HL-60 (cell line): ENCODE data around the gene IL27RA.

Source experiments
- DNase-seq, 2 experiments: peaks; one replicate each; pipeline ENCODE4 v3.0.0-alpha.2; 2010 to 2020; ENCODE audit warnings: low read depth in 1 of 2, low spot score in 1 of 2
- H3K27ac ChIP-seq: fragments of 250-450 bp; sonication (Bioruptor Pico); replicated peaks from 2 replicates; pipeline ENCODE4 v1.5.1; 2020; ENCODE audit warnings: mild to moderate bottlenecking, moderate library complexity
- H3K27me3 ChIP-seq: fragments of 250-450 bp; sonication (Bioruptor Pico); 2 replicates; pipeline ENCODE4 v1.5.1; 2021; ENCODE audit warnings: mild to moderate bottlenecking, moderate library complexity; ENCODE audit not compliant: insufficient read depth, poor library complexity, severe bottlenecking
- H3K4me3 ChIP-seq: replicated peaks from 2 replicates; pipeline ENCODE4 v1.5.1; 2011; ENCODE audit warnings: mild to moderate bottlenecking, control low read depth, low read length; ENCODE audit not compliant: insufficient read depth
- GABPA ChIP-seq: IDR thresholded peaks from 2 replicates; pipeline ENCODE4 v1.6.1; 2012; ENCODE audit warnings: low read depth
- POLR2AphosphoS5 ChIP-seq: IDR thresholded peaks from 2 replicates; pipeline ENCODE4 v1.6.1; 2012; ENCODE audit warnings: low read depth
- REST ChIP-seq: IDR thresholded peaks from 2 replicates; pipeline ENCODE4 v1.6.1; 2012; ENCODE audit warnings: low read depth; ENCODE audit not compliant: insufficient replicate concordance
- SPI1 ChIP-seq: IDR thresholded peaks from 2 replicates; pipeline ENCODE4 v1.6.1; 2012; ENCODE audit warnings: low read depth, mild to moderate bottlenecking, borderline replicate concordance
- TF ChIP-seq, protein P1 (sequence below): IDR thresholded peaks from one replicate; pipeline ENCODE4 v1.5.1; 2011; ENCODE audit warnings: low read length, control low read depth, inconsistent platforms; ENCODE audit not compliant: insufficient read depth

The IL27RA gene

DNA sequence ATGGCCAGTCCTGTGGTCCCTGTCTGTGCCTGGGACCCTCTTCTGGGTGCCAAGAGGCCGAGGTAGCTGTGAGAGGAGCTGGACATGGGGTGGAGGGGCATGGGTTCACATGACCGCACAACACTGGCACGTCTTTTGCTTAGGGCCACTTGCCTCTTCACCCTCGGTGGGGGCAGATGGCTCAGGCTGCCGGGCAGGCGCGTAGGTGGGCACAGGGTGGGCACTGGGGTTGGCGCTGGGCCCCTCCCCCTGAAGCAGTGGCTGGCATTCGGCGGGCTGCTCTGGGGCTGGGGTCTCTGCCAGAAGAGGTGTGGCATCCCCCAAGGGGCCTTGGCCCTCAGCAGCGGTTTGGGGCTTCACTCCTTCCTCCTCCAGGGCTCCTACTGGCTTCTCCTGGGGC, 21.9 kb downstream of the IL27RA start:
- TF ChIP-seq REST (no peak), POLR2AphosphoS5 (no peak), SPI1 (no peak), GABPA (no peak)
- TF ChIP-seq, protein P1, sequence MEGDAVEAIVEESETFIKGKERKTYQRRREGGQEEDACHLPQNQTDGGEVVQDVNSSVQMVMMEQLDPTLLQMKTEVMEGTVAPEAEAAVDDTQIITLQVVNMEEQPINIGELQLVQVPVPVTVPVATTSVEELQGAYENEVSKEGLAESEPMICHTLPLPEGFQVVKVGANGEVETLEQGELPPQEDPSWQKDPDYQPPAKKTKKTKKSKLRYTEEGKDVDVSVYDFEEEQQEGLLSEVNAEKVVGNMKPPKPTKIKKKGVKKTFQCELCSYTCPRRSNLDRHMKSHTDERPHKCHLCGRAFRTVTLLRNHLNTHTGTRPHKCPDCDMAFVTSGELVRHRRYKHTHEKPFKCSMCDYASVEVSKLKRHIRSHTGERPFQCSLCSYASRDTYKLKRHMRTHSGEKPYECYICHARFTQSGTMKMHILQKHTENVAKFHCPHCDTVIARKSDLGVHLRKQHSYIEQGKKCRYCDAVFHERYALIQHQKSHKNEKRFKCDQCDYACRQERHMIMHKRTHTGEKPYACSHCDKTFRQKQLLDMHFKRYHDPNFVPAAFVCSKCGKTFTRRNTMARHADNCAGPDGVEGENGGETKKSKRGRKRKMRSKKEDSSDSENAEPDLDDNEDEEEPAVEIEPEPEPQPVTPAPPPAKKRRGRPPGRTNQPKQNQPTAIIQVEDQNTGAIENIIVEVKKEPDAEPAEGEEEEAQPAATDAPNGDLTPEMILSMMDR = no peak
- H3K4me3 ChIP-seq = no peak overlapping the region
- H3K27ac ChIP-seq = no peak overlapping the region
- no peak for DNase-seq
- peaks cover 17% of the 10 kb centered on the region for H3K27me3 ChIP-seq

DNA sequence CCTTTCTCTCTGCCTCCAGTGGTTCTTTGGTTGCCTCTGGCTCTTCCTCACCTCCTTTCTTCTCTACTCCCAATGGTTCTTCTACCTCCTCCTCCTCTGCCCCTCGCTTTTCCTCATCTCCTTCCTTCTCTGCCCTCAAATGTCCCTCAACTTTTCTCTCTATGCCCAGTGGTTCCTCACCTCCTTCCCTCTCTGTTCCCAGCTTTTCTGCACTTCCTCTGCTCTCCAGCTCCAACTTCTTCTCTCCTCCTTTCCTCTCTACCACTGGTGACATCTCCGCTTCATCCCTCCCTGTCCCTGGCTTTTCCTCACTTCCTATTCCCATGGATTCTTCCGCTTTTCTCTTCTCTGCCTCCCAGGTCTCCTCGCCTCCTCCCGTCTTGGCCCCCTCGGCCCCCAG, 22.5 kb downstream of the IL27RA start:
- Histone ChIP-seq H3K4me3 (no peak overlapping the region), H3K27ac (no peak overlapping the region), H3K27me3 (peaks cover 20% of the 10 kb centered on the region)
- TF ChIP-seq GABPA (no peak), POLR2AphosphoS5 (no peak), SPI1 (no peak), REST (no peak)
- TF ChIP-seq, protein P1 = no peak
- DNase-seq = no peak

GRCh38 chr19:14054721-14055120, 23.2 kb downstream of the IL27RA start:
- DNase-seq = no peak
- Histone ChIP-seq H3K4me3 (no peak overlapping the region), H3K27ac (no peak overlapping the region)

More at GRCh38 chr19:14054721-14055120, 23.2 kb downstream of the IL27RA start:
- H3K27me3 ChIP-seq = peaks cover 22% of the 10 kb centered on the region
- TF ChIP-seq, protein P1 = no peak
- TF ChIP-seq SPI1 (no peak), POLR2AphosphoS5 (no peak), GABPA (no peak), REST (no peak)
